ENCODE data around the gene ISYNA1. TPM values are rescaled to one million over a fixed set of nuclear protein-coding genes. Genes with fewer than 3 reads are reported as not detected.

Gene ISYNA1
- total and polyA plus RNA-seq, 8 donors = 7.8 to 47.3 (median 15.4) TPM

- H3K4me1 ChIP-seq = peaks cover 50 to 84% (median 70%) of the 10 kb centered on the region in 4 donors
Measured at GRCh38 chr19:18475762-18476331, 37.9 kb upstream of the ISYNA1 start.

GRCh38 chr19:18475004-18475453 is 37.1 kb upstream of the ISYNA1 start:
- intact Hi-C loops (cut with DNase I; ENCODE audit: low total_unique reads) = no loop called here
- H3K36me3 ChIP-seq = peaks cover 3 to 31% (median 26%) of the 10 kb centered on the region in 4 donors
- no peak for DNase-seq
- WGBS, 5 donors = 60 to 72% (median 63%) methylated on average over 5 of the region's 5 CpGs
- H3K27ac ChIP-seq = peak overlapping the region in 4 of 5 donors; percentile 25 to 92 (median 71)
- no peaks in the 10 kb centered on the region for H3K27me3 ChIP-seq
- H3K9me3 ChIP-seq = no peaks in the 10 kb centered on the region
- TF ChIP-seq POLR2A (IDR thresholded peaks at IDR 0.05) (no peak), CTCF (IDR thresholded peaks at IDR 0.05) (no peak), POLR2AphosphoS5 (IDR thresholded peaks at IDR 0.05) (no peak), EP300 (IDR thresholded peaks at IDR 0.05) (no peak)
- peaks cover 49 to 84% (median 69%) of the 10 kb centered on the region in 4 donors for H3K4me1 ChIP-seq
- H3K4me3 ChIP-seq = no peak overlapping the region

More at GRCh38 chr19:18475762-18476331, 37.9 kb upstream of the ISYNA1 start:
- Histone ChIP-seq H3K9me3 (no peaks in the 10 kb centered on the region), H3K4me3 (no peak overlapping the region), H3K27me3 (no peaks in the 10 kb centered on the region), H3K36me3 (peaks cover 2 to 22% (median 19%) of the 10 kb centered on the region in 4 donors), H3K27ac (peak overlapping the region; percentile 0 to 92 (median 52))
- WGBS, 5 donors = 55 to 70% (median 59%) methylated on average over 17 to 19 of the region's 19 CpGs
- intact Hi-C loops (cut with DNase I; ENCODE audit: low total_unique reads) = no loop called here
- no peak for DNase-seq
- no peak for TF ChIP-seq CTCF (IDR thresholded peaks at IDR 0.05)
- no peak for TF ChIP-seq EP300 (IDR thresholded peaks at IDR 0.05)
- TF ChIP-seq POLR2A (IDR thresholded peaks at IDR 0.05) = no peak
- no peak for TF ChIP-seq POLR2AphosphoS5 (IDR thresholded peaks at IDR 0.05)

GRCh38 chr19:18474366-18474887 is 36.5 kb upstream of the ISYNA1 start:
- TF ChIP-seq EP300 (IDR thresholded peaks at IDR 0.05) (no peak), CTCF (IDR thresholded peaks at IDR 0.05) (no peak), POLR2AphosphoS5 (IDR thresholded peaks at IDR 0.05) (no peak), POLR2A (IDR thresholded peaks at IDR 0.05) (no peak)
- H3K4me3 ChIP-seq = no peak overlapping the region
- H3K27ac ChIP-seq = peak overlapping the region; percentile 3 to 92 (median 61)
- H3K4me1 ChIP-seq = peaks cover 49 to 84% (median 69%) of the 10 kb centered on the region in 4 donors
- no peak for DNase-seq
- WGBS, 5 donors = 86 to 92% (median 89%) methylated on average over 12 to 13 of the region's 13 CpGs
- no peaks in the 10 kb centered on the region for H3K27me3 ChIP-seq
- H3K36me3 ChIP-seq = peaks cover 3 to 33% (median 26%) of the 10 kb centered on the region in 4 donors
- H3K9me3 ChIP-seq = no peaks in the 10 kb centered on the region
- intact Hi-C loops (cut with DNase I; ENCODE audit: low total_unique reads) = no loop called here

GRCh38 chr19:18473706-18474087 is 35.8 kb upstream of the ISYNA1 start:
- intact Hi-C loops (cut with DNase I; ENCODE audit: low total_unique reads) = no loop called here
- no peak overlapping the region for H3K4me3 ChIP-seq
- peaks cover 49 to 84% (median 69%) of the 10 kb centered on the region in 4 donors for H3K4me1 ChIP-seq
- TF ChIP-seq POLR2AphosphoS5 (IDR thresholded peaks at IDR 0.05) (no peak), EP300 (IDR thresholded peaks at IDR 0.05) (no peak), POLR2A (IDR thresholded peaks at IDR 0.05) (no peak), CTCF (IDR thresholded peaks at IDR 0.05) (no peak)
- no peaks in the 10 kb centered on the region for H3K27me3 ChIP-seq
- peak overlapping the region; percentile 6 to 92 (median 61) for H3K27ac ChIP-seq
- H3K36me3 ChIP-seq = peaks cover 3 to 33% (median 28%) of the 10 kb centered on the region in 4 donors
- H3K9me3 ChIP-seq = no peaks in the 10 kb centered on the region
- no peak for DNase-seq
- WGBS, 5 donors = 87 to 98% (median 95%) methylated on average over 4 to 8 of the region's 8 CpGs
